ENCODE data around the gene TPM1. TPM values are rescaled to one million over a fixed set of nuclear protein-coding genes. Genes with fewer than 3 reads are reported as not detected.

Gene TPM1
- total RNA-seq, 2 donors from 2014 or later, result 1,343 to 1,694 TPM

DNA sequence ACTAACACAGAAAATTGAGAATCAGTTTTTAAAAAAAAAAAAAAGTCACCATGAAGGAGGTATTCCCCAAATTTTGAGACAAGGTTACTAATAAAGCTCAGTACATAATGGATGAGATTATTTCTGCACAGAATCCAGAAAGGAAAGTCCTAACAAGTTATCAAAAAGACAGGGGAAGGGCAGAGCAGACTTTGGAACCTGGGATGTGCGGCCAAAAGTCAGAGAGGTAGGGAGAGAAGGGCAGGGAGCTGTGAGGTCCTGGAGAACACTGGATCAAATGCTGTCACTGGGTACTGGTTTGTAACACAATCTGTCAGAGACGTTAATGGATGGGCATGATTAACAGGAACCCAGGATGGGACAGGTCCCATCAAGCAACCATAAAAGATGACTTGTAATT is 67.0 kb downstream of the TPM1 start:
- no peak for DNase-seq (ENCODE audit: low spot score)
- intact Hi-C loops (cut with DNase I), result no loop called here

DNA sequence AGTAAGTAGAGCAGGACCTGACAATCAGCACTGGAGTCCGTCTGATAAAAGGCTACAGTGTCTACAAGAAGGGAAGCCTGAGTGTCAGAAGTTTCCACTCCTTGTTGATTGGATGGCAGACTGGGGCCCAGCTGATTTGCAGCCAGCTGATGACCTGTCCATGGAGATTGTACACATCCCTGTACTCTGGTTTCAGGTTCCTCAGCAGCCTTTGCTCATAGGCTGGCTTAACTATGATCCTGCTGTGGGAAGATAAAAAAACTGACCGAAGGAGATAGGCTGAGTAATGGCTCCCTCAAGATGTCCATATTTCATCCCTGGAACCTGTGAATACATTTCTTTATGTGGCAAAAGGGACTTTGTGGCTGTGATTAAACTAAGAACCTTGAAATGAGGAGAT is 67.4 kb downstream of the TPM1 start:
- DNase-seq (ENCODE audit: low spot score), result no peak
- intact Hi-C loops (cut with DNase I), result no loop called here

- no peak for DNase-seq (ENCODE audit: low spot score)
- intact Hi-C loops (cut with DNase I), result no loop called here
Measured at GRCh38 chr15:63110428-63111026, 68.0 kb downstream of the TPM1 start.

DNA sequence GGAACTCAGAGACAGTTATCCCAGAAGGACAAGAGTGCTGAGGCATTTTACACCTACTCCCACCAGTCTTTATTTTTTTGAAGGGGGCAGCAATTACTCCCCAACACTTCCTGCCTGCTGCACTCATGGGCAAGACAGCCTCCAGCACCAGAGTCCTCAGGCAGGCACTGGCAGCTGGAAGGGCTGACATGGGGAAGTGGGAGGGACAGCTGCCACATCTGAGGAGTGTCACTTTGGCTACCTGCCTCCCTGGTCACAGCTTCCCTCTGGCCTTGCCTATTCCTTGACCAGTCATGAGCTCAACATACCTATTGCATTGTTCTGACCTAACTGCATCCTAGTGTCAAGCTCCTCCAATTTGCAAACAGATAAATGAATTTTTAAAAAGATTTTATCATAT is 68.9 kb downstream of the TPM1 start:
- no peak for DNase-seq (ENCODE audit: low spot score)
- intact Hi-C loops (cut with DNase I), result no loop called here

DNA sequence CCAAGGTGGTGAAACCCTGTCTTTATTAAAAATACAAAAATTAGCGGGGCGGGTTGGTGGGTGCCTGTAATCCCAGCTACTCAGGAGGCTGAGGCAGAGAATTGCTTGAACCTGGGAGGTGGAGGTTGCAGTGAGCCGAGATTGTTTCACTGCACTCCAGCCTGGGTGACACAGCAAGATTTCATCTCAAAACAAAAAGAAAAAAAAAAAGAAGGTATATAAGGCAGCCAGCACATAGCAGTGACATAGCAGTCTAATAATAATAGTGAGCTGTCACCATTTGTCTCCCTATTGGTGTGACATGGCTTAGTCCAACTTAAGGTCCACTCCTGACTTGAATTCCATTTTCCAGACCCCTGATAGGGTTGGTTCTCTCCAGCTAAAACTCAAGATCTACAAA is 70.3 kb downstream of the TPM1 start:
- intact Hi-C loops (cut with DNase I), result no loop called here
- no peak for DNase-seq (ENCODE audit: low spot score)

GRCh38 chr15:63114465-63114864 is 71.9 kb downstream of the TPM1 start:
- intact Hi-C loops (cut with DNase I), result no loop called here
- no peak for DNase-seq (ENCODE audit: low spot score)

Other genes with a start within 250 kb of the TPM1 start
- 10 to 100 TPM; 14.3 to 21.2 TPM for gene LACTB, start 79.1 kb downstream of the TPM1 start, total RNA-seq
- gene RPS27L, start 114.7 kb downstream of the TPM1 start, total RNA-seq, result 100 to 1,000 TPM; 160 to 259 TPM
- 10 to 100 TPM; 46.8 to 51.8 TPM for gene RAB8B, start 146.9 kb downstream of the TPM1 start, total RNA-seq
- gene APH1B, start 234.9 kb downstream of the TPM1 start, total RNA-seq, result 10 to 100 TPM; 20.9 to 21.2 TPM